ENCODE results near the gene MCTP2. TPM values are rescaled to one million over a fixed set of nuclear protein-coding genes. Genes with fewer than 3 reads are reported as not detected.

The MCTP2 gene
- total and polyA plus RNA-seq, 2 of the 13 experiments (the other 11 are each of a cell fraction or from before 2014, with no cell fraction given), result 5.1 to 8.6 TPM

GRCh38 chr15:94230431-94230882 lies 904 bp upstream of the MCTP2 start:
- Histone ChIP-seq H3K27ac (ENCODE audit: extremely low read length, insufficient read depth, low read length) (no peak overlapping the region), H3K4me3 (replicated peaks in 1 of 3; ENCODE audit: insufficient read depth in 1 of 3, low read depth in 2 of 3, low read length in 3 of 3) (peak overlapping the region; percentile 68 to 74 (median 69)), H4K20me1 (ENCODE audit: insufficient read depth, low read length) (no peaks in the 10 kb centered on the region), H3K9me3 (ENCODE audit: low read length) (no peaks in the 10 kb centered on the region), H3K27me3 (ENCODE audit: control insufficient read depth in 1 of 2, insufficient read depth in 2 of 2, low read length in 2 of 2) (no peaks in the 10 kb centered on the region; a peak in 1 of 5 replicates), H3K9ac (ENCODE audit: insufficient read depth, low read depth, low read length) (peak overlapping the region; percentile 58; the same call in 1 of the 2 replicates), H3K4me2 (ENCODE audit: low read depth, low read length) (peak overlapping the region; percentile 64), H3K79me2 (ENCODE audit: insufficient read depth, low read length) (peaks cover 6% of the 10 kb centered on the region), H3K4me1 (ENCODE audit: insufficient read depth, low read length) (peaks cover 6% of the 10 kb centered on the region; the same call in 1 of the 2 replicates), H3K36me3 (replicated peaks in 1 of 2; ENCODE audit: control insufficient read depth in 1 of 2, insufficient read depth in 2 of 2, low read length in 2 of 2) (no peaks in the 10 kb centered on the region), H2AFZ (ENCODE audit: low read length) (no peak overlapping the region)
- intact Hi-C loops (cut with micrococcal nuclease; ENCODE audit: unreplicated experiment) (loop anchor here (2.0 kb wide), 3 partner anchors 24 to 92 kb away; no protein-coding TSS in a partner anchor), in situ Hi-C loops (cut with HindIII; ENCODE audit: extremely low pct_ligation_motif_present, low pct_unique_long_range_greater_than_20kb) (no loop called here)
- no peak for TF ChIP-seq KDM4B (CRISPR knock-in tag; IDR thresholded peaks at IDR 0.05)
- no peak for TF ChIP-seq CTCF (CRISPR knock-in tag; IDR thresholded peaks at IDR 0.05)
- TF ChIP-seq PTBP1 (IDR thresholded peaks at IDR 0.05; ENCODE audit: low read depth, low read length, poor library complexity, severe bottlenecking), result no peak
- no peak for TF ChIP-seq KDM2A (CRISPR knock-in tag; IDR thresholded peaks at IDR 0.05; ENCODE audit: borderline replicate concordance, low read depth)
- no peak for TF ChIP-seq ZNF256 (CRISPR knock-in tag; conservative IDR thresholded peaks at IDR 0.05)
- TF ChIP-seq ZNF768 (CRISPR knock-in tag; IDR thresholded peaks at IDR 0.05), result no peak
- no peak for TF ChIP-seq NRL (CRISPR knock-in tag; IDR thresholded peaks at IDR 0.05; ENCODE audit: borderline replicate concordance)
- TF ChIP-seq ZNF333 (CRISPR knock-in tag; IDR thresholded peaks at IDR 0.05; ENCODE audit: borderline replicate concordance), result no peak
- TF ChIP-seq MTERF4 (CRISPR knock-in tag; IDR thresholded peaks at IDR 0.05), result no peak
- TF ChIP-seq ZNF547 (CRISPR knock-in tag; IDR thresholded peaks at IDR 0.05), result no peak
- no peak for TF ChIP-seq AKAP8 (CRISPR knock-in tag; IDR thresholded peaks at IDR 0.05)
- TF ChIP-seq TCF7 (IDR thresholded peaks at IDR 0.05; ENCODE audit: low read depth), result no peak
- TF ChIP-seq TEF (CRISPR knock-in tag; IDR thresholded peaks at IDR 0.05), result no peak
- TF ChIP-seq ZNF784 (CRISPR knock-in tag; IDR thresholded peaks at IDR 0.05; ENCODE audit: borderline replicate concordance), result no peak
- no peak for TF ChIP-seq ZNF205 (CRISPR knock-in tag; IDR thresholded peaks at IDR 0.05)
- WGBS (ENCODE audit: low lambda C conversion rate), result 15% methylated on average over 11 of the region's 11 CpGs
- POLR2A ChIA-PET, result interaction anchor here (2.3 to 2.4 kb wide), 2 partner anchors 18 to 23 kb away, joined by 9 to 21 read pairs; no protein-coding TSS in a partner anchor
- ATAC-seq, result peak; percentile 8; the same call in 2 of the 3 replicates
- CTCF ChIA-PET (ENCODE audit: low intra/inter-chr PET ratio, low total read pairs), result no interaction called here
- DNase-seq (ENCODE audit: low spot score), result no peak
- BruUV-seq (replicated peaks), result no TSS peak
- no peak for FAIRE-seq

All from HepG2 (cell line).